Epidermal melanocyte (primary cell): ENCODE results near the gene ARHGAP4.

ENCODE experiments used
- DNase-seq: peaks from one replicate; pipeline ENCODE4 v3.0.0; 2011; ENCODE audit warnings: low spot score; ENCODE audit not compliant: insufficient read length

Gene ARHGAP4

GRCh38 chrX:153945956-153946943 lies 20.2 kb upstream of the ARHGAP4 start:
- DNase-seq = no peak

DNA sequence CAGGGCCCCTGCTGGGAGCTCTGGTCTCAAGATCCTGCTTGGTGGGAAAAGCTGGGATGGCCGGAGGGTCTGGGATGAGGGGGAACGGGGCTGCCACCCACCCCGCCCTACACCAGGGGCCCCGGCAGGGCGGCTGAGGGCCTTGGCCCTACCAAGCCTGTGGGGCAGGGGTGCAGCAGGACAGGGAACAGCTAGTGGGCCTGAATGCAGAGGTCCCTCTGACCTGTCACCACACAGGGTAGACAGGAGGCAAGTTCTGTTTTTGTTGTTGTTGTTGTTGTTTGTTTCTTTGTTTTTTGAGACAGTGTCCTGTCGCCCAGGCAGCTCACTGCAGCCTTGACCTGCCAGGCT lies 18.7 kb upstream of the ARHGAP4 start:
- DNase-seq = no peak

DNA sequence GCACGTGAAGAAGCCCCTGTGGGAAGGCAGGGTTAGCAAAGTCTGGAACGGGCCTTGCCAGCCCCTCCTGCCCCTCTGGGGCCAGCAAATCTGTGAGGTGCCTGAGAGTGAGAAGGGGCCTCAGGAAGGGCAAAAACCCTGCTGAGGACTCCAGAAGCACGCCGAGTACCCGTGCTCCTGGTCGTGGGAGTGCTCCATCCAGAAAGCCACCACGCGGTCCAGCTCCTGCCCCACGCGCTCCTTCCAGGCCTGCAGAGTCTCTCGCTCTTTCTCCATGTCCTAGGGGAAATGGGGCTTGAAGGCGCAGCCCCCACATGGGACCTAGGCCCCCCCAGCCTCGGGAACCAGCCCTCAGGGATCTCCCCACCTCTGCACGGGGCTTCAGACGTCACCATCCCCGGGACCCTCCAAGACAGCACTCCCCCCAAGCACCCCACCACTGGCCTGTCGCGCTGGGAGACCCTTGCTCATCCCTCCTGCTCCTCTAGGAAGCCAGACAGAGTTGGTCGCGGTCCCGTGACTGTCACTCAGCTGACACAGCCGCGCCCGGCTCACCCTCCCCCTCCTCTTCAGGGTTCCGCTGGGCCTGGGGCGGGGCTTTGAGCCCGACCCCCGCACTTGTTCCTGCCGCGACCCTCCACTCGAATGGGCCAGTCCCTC lies 18.2 kb upstream of the ARHGAP4 start, which contains the start of gene RENBP:
Gene RENBP, minus strand, starts transcription at position 504 of the 660 bp plus-strand sequence. Its CDS starts 33 bp downstream, at position 471.
- DNase-seq = no peak

DNA sequence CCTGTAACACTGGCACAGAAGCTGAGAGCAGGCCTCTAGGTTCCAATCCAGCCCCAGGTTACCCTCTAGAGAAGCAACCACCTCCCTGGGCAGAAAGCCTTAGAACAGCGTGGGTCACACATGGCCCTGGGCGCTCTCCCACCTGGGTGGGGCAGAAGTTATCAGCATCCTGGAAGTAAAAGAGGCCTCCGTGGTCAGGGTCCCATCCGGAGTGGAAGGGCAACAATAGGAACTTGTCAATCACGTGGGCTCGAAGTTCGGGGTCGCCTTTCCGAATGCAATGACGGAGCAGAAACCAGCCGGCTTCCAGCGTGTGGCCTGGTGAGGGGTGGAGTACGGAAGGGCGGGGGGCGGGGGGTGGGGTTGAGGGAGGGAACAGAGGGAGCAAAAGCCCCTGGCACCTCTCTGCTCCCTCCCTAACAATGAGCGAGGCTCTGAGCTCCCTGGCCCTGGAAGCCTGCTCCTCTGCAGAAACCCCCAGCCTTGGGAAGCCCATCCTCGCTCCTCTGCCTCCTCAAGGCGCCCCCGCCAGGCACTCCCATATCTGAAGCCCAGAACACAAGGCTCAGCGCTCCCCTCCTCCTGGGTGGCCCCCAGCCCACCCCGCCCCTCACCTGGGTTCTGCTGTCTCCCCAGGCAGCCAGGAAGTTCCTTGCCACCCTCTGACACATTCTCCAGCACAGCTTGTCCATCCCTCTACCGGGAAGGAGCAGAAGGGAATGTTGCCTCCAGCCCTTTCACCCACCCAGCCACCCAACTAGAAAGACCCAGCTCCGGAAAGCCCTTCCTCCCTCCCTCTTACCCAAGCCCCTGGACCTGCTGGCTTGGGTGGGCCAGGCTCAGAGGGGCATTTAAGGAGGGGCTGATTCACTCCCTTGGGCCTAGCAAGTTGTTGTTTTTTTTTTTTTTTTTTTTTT lies 15.5 kb upstream of the ARHGAP4 start:
- no peak for DNase-seq

GRCh38 chrX:153939573-153939972 lies 13.5 kb upstream of the ARHGAP4 start:
- DNase-seq = no peak

GRCh38 chrX:153938226-153938786 lies 12.2 kb upstream of the ARHGAP4 start:
- no peak for DNase-seq

DNA sequence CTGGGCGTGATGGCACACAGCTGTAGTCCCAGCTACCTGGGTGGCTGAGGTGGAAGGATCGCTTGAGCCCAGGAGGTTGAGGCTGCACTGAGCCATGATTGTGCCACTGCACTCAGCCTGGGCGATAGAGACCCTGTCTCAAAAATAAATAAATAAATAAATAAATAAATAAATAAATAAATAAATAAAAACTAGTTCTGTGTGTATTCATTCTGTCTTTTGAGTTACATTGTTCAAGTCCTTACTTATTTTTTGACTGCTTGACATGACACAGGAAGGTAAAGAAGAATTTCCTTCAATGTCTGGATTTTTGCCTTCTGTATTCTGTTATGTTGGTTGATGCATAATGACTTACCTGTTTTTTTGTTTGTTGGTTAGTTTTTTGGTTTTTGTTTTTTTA lies 11.0 kb upstream of the ARHGAP4 start:
- DNase-seq = no peak

DNA sequence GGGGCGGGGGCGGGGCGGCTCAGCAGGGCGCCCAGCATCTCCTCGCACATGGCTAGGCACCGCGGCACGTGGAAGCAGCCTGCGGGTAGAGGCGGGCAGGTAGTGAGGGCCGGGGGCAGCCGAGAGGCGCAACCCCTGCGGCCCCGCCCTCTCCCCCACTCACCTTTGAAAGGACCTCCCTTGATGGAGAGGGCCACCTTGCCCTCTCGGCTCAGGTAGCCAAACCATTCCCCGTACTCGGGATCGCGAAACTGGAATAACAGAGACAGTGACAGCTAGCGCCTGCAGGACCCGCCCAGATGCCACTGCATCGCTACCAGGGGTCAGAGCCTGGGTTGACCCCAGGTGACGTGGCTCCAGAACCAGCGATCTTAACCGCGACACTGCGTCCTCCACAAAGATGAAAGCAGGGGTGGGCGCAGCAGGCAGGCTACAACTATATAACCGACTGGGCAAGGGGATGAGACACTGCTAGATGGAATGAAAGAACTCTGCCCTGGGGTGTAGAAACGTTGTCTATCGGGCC lies 9.3 kb upstream of the ARHGAP4 start:
- DNase-seq = no peak

DNA sequence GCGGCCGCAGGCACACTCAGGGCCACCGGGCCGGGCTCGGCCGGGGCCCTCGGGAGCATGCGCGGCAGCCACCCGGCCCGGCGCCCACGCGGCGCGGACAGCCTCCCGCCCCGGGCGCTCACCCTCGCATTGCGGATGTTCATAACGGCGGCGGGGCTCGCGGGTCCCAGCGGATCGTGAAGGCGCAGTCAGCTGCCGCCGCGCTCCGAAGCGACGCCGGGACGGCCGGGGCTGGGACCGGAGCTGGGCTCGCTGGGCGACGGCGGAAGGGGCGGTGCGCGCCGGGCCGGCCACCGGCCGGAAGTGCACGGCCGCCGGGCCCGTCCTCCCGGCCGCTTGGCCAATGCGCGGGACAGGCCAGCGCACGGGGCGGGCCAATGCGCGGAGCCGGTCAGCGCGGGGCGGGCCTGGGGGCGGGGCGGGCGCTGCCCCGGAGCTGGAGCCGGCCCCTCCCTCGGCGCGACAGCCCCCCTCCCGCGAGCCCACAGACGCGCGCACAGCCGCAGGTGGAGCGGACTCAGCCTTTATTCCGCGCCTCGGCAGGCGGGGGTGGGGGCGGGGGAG lies 8.8 kb upstream of the ARHGAP4 start, which contains the start of gene NAA10:
Gene NAA10, minus strand, starts transcription at position 276 of the 564 bp plus-strand sequence. Its CDS starts 133 bp downstream, at position 143.
- peak; percentile 80 for DNase-seq

DNA sequence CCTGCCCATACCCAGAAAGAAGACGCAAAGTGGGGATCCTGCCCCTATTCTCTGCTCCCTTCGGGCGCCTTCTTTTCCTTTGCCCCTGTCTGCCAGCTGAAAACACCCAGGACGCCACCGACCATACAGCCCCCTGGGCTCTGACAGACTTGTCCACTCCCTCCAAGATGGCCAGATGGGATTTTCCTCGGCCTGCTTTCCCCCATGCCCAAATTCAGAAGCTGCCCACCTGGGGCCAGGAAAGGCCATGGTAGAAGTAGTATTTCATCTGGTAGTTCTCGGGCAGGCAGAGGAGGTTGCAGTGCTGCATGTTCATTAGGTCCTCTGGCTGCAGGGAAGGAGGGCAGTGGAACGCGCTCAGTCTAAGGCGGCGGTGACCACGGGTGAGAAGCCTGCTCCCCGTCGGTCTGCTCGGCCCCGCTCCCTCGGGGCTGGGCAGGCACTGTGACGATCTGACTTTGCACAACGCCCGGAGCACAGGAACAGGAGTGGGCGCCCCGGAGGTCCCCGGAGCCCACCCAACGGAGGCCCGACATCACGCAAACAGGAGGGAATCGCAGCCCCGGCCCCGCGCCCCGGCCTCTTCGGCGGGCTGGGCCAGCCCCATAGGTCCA lies 8.2 kb upstream of the ARHGAP4 start:
- DNase-seq = no peak

DNA sequence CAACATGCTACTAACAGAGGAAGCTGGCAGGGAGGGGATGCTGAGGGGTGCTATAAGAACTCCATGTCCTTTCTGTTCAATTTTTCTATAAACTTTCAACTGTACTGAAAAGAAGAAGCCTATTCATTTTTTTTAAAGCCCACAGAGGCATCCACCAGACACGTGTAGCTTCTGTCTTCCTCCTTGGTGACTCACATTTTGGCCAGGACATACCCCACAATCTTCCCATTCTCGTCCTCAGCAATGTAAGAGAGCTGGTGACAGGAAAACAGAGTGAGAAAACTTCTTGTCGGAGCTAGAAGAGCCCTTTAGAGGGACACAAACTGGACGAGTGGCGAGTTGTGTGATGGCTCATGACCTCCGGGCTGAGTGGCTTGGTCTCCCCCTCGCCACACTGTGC lies 7.7 kb upstream of the ARHGAP4 start:
- no peak for DNase-seq

DNA sequence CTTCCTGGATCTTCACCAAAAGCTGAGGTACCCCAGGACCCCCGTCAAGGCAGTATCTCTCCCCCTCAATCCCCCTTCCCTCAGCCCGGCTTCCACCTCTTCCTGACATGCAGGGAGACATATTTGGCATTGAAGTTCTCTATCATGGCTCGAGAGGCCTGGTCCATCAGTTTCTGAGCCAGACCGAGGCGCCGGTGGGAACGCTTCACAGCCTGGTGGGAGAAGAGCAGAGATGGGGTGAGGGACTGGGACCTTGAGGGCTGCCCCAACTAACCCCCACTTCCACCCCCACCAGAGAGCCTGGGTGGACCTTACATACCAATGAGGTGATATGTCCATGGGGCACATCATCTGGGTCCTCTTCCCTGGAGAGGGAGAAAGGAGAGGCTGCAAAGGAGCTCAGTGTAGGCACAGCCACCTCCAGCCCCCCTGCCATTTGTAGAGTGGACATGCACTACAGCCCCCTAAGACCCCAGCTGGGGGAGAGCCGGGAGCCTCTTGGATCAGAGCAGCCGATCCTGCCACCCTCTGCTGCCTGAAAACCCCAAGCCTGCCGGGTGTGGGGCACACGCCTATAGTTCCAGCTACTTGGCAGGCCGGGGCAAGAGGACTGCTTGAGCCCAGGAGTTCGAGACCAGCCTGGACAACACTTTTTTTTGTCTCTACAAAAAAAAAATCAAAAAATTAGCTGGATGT lies 6.3 kb upstream of the ARHGAP4 start:
- no peak for DNase-seq

DNA sequence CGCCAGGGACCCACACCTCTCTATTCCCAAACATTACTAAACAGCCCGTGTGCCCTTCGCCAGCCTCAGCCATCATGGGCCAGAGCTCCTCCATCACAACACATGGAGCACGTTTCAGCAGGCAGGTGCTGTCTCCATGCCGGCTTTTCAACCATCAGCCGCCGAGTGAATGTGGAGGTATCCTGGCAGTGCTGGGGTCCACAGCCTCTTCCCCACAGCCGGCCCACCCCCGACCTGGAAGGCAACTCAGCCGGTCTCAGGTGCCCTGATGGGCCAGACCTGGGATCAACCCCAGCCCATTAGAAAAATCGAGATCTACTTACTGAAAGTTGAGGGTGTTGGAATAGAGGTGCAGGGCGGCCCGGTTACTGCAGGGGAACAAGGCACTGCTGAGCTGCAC lies 5.7 kb upstream of the ARHGAP4 start:
- no peak for DNase-seq

DNA sequence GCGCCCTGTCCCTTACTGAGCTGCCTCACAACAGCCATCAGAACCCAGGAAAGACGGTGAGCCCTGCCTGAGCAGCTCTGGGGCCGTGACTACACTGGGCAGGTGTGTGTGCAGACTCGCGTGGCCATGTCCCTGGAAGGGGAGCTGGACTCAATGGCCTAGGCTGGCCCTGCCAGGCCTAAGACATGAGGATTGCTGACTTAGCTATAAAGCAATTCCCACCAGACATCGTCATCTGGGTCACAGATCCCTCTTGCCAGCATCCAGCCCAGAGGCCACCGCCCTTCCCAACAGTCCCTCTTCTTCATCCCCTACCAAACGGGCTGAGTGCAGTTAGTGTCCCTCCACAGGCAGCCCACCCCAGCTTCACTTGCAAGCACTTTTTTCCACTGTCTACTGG lies 5.1 kb upstream of the ARHGAP4 start:
- no peak for DNase-seq

DNA sequence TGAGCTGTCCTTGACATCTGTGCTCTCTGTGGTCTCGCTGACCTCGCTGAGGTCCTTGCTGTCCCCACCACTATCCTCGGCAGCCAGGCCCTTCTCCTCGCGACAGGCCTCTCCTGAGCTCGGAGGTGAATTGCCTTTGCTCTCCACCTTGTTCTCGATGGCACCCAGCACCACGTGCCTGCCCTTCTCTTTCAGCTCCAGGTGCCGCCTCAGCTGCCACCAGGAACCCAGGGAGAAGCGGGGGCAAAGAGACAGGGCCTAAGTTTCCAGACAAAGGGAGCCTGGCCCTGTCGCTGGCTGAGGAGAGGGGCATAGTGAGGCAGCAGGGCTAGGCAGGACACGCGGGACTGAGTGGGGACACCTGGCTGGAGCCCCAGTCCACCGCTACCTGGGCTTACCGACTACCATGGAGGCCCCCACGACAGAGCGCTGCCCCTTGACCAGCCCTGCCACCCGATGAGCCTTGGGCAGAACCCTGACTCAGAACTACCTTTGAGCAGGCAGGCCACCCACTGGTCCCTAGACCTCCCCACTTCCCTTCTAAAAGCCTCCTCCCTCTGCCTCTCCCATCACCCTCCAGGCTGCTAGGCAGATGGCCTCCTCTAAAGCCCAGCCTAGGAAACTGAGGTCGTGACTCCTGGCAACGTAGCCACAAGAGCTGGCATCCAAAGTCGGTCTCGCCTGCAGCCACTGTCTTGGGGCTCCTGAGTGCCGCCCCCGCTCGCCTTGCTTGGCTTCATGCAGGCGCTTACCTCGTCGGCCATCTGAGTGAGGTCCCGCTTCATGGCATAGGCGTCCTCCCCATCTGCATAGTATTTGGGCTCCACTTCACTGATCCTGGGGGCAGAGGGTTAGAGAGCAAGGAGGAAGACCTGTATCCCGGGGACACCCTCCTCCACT lies 4.2 kb upstream of the ARHGAP4 start:
- DNase-seq = no peak

- DNase-seq = no peak
These were observed 3.5 kb upstream of the ARHGAP4 start for GRCh38 chrX:153929576-153929975.

DNA sequence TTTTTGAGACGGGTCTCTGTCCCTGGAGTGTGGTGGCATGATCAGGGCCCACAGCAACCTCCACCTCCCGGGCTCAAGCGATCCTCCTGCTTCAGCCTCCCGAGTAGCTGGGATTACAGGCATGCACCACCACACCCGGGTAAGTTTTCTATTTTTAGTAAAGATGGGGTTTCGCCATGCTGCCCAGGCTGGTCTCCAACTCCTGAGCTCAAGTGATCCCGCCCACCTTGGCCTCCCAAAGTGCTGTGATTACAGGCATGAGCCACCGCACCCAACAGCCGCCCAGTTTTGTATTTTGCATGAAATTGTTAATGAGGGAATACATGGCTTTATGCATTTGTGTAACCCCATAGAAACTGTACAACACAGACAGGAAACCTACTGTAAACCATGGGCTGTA lies 2.8 kb upstream of the ARHGAP4 start:
- no peak for DNase-seq
